Activated naive CD4-positive, alpha-beta T cell treated with anti-CD3 and anti-CD28 coated beads, Interleukin-2, amount 10 ng/mL, durations not matched to agents 7 days and 5 days (primary cell): ENCODE measurements around the gene APBB1IP.
A peak's percentile ranks its signal among the peaks of the same experiment; 100 is the strongest.

Experiments
- CTCF ChIA-PET: fragments of 350-600 bp; sonication (Branson Sonifier 250); formaldehyde crosslinking; loops from one replicate; lab custom pipeline; 2021; ENCODE audit warnings: antibody characterized with exemption; lab: Charles Lee
- DNase-seq: peaks from one replicate; pipeline ENCODE4 v3.0.0-alpha.2; 2020
- H3K27ac Mint-ChIP-seq: one replicate; pipeline ENCODE4 v1.8.0; 2021; ENCODE audit warnings: mild to moderate bottlenecking, moderate library complexity, mixed read lengths
- H3K27me3 Mint-ChIP-seq: one replicate; pipeline ENCODE4 v1.8.0; 2021; ENCODE audit warnings: mild to moderate bottlenecking, mixed read lengths
- H3K36me3 Mint-ChIP-seq: one replicate; pipeline ENCODE4 v1.8.0; 2021; ENCODE audit warnings: mixed read lengths
- H3K4me1 Mint-ChIP-seq: one replicate; pipeline ENCODE4 v1.8.0; 2021; ENCODE audit warnings: mixed read lengths
- H3K4me3 Mint-ChIP-seq: one replicate; pipeline ENCODE4 v1.8.0; 2021; ENCODE audit warnings: mild to moderate bottlenecking, moderate library complexity, mixed read lengths
- H3K9me3 Mint-ChIP-seq: one replicate; pipeline ENCODE4 v1.8.0; 2021; ENCODE audit warnings: mixed read lengths

Gene APBB1IP

DNA sequence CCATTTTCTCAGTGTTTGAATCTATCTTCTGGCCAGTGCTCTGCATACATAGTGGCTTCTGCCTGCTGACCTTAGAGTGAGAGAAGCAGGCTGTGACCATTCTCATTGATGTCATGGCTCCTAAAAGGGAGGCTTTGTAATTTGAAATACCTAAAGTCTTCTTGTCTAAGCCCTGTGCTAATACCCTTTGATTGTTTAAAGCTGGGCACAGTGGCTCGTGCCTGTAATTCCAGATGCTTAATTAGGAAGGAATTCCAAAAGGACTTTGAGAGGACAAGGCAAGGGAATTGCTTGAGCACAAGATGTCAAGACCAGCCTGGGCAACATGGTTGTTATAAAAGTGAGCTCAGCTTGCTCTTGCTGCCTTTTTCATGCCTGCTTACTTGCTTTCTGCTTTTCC, 81.7 kb downstream of the APBB1IP start:
- CTCF ChIA-PET, result interaction anchor here (1.1 kb wide), 1 partner anchor 15 kb away, joined by 4 read pairs; no protein-coding TSS in a partner anchor
- Mint-ChIP-seq H3K27ac (no peak overlapping the region), H3K9me3 (peaks cover 4% of the 10 kb centered on the region), H3K36me3 (peaks cover 78% of the 10 kb centered on the region), H3K27me3 (no peaks in the 10 kb centered on the region), H3K4me3 (no peak overlapping the region), H3K4me1 (no peaks in the 10 kb centered on the region)
- no peak for DNase-seq

DNA sequence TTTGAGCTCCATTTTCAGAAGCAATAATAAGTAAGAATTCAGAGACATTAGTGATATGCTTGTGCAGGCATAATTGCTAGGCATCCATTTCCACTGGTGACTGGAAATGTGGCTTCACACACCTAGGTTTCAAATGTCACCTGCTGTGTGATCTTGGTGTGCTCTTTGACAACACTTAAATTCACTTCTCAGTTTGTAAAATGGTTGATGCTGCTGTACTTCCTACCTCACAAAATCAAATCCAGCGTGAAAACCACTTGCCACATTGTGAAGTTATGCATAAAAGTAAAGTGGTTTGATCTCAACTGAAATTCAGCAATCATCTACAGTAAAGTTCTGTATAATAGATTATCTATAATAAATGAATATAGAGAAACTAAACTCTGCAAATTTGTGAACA, 82.4 kb downstream of the APBB1IP start:
- DNase-seq, result no peak
- Mint-ChIP-seq H3K4me3 (no peak overlapping the region), H3K27ac (no peak overlapping the region), H3K27me3 (no peaks in the 10 kb centered on the region), H3K9me3 (peaks cover 4% of the 10 kb centered on the region), H3K4me1 (no peaks in the 10 kb centered on the region), H3K36me3 (peaks cover 77% of the 10 kb centered on the region)
- CTCF ChIA-PET, result interaction anchor here (0.7 kb wide), 1 partner anchor 18 kb away, joined by 3 read pairs; no protein-coding TSS in a partner anchor

DNA sequence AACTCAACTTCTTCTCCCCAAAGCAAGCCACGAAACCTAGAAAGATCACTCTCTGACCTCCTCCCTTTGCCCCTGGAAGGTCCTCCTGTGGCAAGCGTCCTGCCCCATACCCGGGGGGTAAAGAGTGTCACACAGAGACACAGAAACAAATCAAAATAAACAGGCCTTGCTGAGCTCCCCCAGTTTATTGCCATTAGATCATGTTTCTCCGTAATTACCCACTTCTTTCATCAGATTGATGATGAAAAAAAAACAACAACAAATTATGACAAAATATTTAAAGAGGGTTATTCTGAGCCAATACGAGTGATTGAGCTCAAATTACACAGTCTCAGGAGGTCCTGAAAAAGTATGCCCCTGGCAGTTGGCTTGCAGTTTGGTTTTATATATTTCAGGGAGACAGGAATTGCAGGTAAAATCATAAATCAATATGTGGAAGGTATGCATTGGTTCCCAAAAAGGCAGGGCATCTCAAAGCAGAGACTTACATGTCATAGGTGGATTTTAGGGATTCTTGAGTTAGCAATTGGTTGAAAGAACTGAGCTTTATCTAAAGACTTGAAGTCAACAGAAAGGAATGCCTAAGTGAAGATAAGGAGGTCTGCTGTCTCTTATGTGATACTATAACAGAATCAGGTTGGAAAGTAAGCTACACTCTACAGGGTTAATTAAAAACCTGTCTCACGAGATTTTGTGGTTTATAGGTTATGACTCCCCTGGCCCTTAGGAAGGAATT, 86.2 kb downstream of the APBB1IP start:
- Mint-ChIP-seq H3K27ac (no peak overlapping the region), H3K36me3 (peaks cover 67% of the 10 kb centered on the region), H3K27me3 (no peaks in the 10 kb centered on the region), H3K4me1 (no peaks in the 10 kb centered on the region), H3K9me3 (peaks cover 4% of the 10 kb centered on the region), H3K4me3 (no peak overlapping the region)
- CTCF ChIA-PET, result interaction anchor here (1.3 to 1.5 kb wide), 2 partner anchors 8 to 10 kb away, joined by 3 to 4 read pairs; no protein-coding TSS in a partner anchor
- no peak for DNase-seq

DNA sequence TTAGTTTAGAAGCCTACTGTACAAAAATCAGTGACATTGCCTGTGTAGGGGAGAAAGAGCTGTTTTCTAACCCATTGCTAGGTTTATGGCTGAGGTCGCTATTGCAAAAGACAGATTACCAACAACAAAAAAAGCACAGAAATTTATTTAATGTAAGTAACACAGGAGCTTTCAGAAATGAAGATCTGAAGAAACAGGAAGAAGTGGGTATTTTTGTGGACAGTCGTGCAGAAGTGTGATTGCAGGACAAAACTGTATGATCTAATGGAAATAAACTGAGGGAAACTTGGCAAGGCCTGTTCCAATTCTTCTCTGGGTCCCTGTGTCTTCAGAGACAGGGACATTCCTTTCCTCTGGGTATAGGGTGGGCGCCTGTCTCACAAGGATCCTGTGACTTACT, 87.4 kb downstream of the APBB1IP start:
- no peak overlapping the region for H3K4me3 Mint-ChIP-seq
- CTCF ChIA-PET, result interaction anchor here (1.3 to 1.5 kb wide), 2 partner anchors 9 kb away, joined by 3 to 4 read pairs; no protein-coding TSS in a partner anchor

DNA sequence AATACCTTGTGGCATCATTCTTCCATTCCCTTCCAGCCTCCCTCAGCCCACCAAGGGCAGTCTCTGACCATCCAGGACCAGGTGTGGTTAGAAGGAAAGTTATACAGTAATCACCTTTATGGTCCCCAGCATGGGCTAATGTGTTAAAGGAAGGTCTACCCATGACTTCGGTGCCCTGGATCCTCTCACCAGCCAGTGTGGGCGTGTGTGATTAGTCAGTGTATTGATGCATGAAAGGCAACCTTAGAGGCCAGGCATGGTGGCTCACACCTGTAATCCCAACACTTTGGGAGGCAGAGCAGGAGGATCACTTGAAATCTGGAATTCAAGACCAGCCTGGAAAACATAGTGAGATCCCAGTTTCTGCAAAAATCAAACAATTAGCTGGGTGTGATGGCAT, 88.9 kb downstream of the APBB1IP start:
- H3K9me3 Mint-ChIP-seq, result no peaks in the 10 kb centered on the region
- no peak overlapping the region for H3K27ac Mint-ChIP-seq
- CTCF ChIA-PET, result no interaction called here
- H3K4me3 Mint-ChIP-seq, result no peak overlapping the region
- H3K4me1 Mint-ChIP-seq, result no peaks in the 10 kb centered on the region
- no peak for DNase-seq
- H3K36me3 Mint-ChIP-seq, result peaks cover 53% of the 10 kb centered on the region
- H3K27me3 Mint-ChIP-seq, result no peaks in the 10 kb centered on the region

More for the DNA sequence above, 87.4 kb downstream of the APBB1IP start:
- H3K4me1 Mint-ChIP-seq, result no peaks in the 10 kb centered on the region
- peaks cover 59% of the 10 kb centered on the region for H3K36me3 Mint-ChIP-seq
- DNase-seq, result no peak
- H3K27ac Mint-ChIP-seq, result peak overlapping the region; percentile 76
- no peaks in the 10 kb centered on the region for H3K9me3 Mint-ChIP-seq
- no peaks in the 10 kb centered on the region for H3K27me3 Mint-ChIP-seq

DNA sequence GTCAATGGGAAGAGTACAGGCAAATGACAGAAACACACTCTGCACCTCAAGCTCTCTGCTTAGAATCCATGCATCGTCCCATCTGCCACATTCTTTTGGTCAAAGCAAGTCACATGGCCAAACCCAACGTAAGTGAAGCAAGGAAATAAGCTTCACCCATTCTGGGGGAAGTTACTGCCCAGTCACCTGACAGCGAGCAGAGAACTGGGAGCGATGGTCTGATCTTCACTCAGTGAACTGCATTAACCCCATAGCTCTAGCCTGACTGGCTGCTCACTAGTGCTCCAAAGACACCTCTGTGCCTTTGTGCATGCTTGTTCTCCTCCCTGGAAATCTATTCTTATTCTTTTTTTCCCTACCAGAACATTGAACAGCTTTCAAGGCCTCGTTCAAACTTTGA, 89.9 kb downstream of the APBB1IP start:
- DNase-seq, result no peak
- no peak overlapping the region for H3K27ac Mint-ChIP-seq
- H3K36me3 Mint-ChIP-seq, result peaks cover 51% of the 10 kb centered on the region
- CTCF ChIA-PET, result no interaction called here
- no peak overlapping the region for H3K4me3 Mint-ChIP-seq
- no peaks in the 10 kb centered on the region for H3K27me3 Mint-ChIP-seq
- H3K9me3 Mint-ChIP-seq, result no peaks in the 10 kb centered on the region
- H3K4me1 Mint-ChIP-seq, result no peaks in the 10 kb centered on the region

DNA sequence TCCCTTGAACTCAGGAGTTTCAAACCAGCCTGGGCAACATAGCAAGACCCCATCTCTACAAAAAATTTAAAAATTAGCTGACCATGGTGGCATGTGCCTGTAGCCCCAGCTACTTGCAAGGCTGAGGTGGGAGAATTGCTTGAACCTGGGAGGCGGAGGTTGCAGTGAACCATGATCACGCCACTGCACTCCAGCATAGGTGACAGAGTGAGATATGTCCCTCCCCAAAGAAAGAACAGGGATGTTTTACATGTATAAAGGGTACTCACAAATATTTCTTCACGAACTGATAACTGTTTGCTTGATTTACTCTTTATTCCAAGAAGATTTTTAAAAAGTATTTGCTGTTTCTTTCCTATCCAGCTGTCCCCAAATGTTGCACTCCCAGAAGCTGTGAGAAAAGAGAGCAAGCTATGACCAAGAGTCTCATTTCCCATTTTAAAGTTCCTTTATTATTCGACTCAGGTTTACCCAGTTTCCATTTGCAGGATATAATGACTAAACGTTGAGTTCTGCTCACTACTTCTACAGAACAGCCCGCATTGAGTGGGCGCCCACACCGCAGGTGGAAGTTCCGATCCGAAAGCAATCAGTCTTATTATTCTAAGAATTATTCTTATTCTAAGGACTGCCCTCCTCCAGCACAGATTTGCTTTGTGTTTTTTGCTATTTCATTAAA, 90.7 kb downstream of the APBB1IP start:
- no peak for DNase-seq
- H3K9me3 Mint-ChIP-seq, result no peaks in the 10 kb centered on the region
- CTCF ChIA-PET, result no interaction called here
- H3K27ac Mint-ChIP-seq, result no peak overlapping the region
- H3K4me3 Mint-ChIP-seq, result no peak overlapping the region
- no peaks in the 10 kb centered on the region for H3K27me3 Mint-ChIP-seq
- H3K36me3 Mint-ChIP-seq, result peaks cover 54% of the 10 kb centered on the region
- no peaks in the 10 kb centered on the region for H3K4me1 Mint-ChIP-seq

DNA sequence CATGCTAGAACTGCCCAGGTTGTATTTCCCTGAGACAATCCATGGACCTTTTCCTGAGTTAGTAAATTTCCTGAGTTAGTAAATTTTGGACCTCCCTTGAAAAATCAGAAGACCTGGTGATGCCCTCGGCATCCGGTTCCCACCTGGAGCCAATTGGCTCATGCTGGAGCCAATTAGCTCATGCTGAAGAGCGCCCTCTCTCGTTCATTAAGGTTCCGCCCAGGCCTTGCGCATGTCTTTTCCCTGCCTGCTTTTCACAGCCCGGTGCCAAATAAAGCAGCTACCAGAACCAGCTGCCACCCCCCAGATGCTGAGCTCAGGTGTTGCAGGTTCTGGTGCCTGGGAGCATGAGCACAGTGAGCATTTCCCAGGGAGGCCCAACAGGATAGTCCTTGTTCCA, 96.2 kb downstream of the APBB1IP start:
- Mint-ChIP-seq H3K9me3 (no peaks in the 10 kb centered on the region), H3K27me3 (no peaks in the 10 kb centered on the region), H3K4me3 (no peak overlapping the region), H3K36me3 (peaks cover 38% of the 10 kb centered on the region), H3K4me1 (peaks cover 2% of the 10 kb centered on the region), H3K27ac (no peak overlapping the region)
- DNase-seq, result no peak
- CTCF ChIA-PET, result interaction anchor here (0.9 to 1.5 kb wide), 5 partner anchors 10 to 198 kb away, joined by 3 to 4 read pairs (median 3); no protein-coding TSS in a partner anchor

DNA sequence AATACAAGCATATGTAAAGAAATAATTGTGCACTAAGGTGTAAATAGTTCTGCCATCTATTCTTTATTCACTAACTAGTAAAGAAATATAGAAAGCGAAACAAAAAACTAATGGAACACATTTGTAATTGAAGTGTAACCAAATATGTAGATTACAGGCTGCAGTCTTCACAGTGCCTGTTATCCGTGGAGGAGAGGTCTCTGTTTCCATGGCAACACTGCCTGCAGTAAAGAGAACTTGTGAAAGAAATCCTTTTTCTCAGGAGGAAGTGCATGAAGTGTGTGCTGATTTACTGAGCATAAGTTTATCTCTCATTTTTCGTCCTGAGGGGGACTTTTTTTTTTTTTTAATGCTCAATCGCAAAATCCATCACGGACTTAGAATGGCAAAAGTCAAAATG, 102.5 kb downstream of the APBB1IP start:
- no peak for DNase-seq
- Mint-ChIP-seq H3K36me3 (peaks cover 48% of the 10 kb centered on the region), H3K27ac (no peak overlapping the region), H3K9me3 (no peaks in the 10 kb centered on the region), H3K4me1 (peaks cover 17% of the 10 kb centered on the region), H3K27me3 (no peaks in the 10 kb centered on the region), H3K4me3 (no peak overlapping the region)
- CTCF ChIA-PET, result interaction anchor here (1.4 kb wide), 1 partner anchor 15 kb away, joined by 3 read pairs; no protein-coding TSS in a partner anchor

DNA sequence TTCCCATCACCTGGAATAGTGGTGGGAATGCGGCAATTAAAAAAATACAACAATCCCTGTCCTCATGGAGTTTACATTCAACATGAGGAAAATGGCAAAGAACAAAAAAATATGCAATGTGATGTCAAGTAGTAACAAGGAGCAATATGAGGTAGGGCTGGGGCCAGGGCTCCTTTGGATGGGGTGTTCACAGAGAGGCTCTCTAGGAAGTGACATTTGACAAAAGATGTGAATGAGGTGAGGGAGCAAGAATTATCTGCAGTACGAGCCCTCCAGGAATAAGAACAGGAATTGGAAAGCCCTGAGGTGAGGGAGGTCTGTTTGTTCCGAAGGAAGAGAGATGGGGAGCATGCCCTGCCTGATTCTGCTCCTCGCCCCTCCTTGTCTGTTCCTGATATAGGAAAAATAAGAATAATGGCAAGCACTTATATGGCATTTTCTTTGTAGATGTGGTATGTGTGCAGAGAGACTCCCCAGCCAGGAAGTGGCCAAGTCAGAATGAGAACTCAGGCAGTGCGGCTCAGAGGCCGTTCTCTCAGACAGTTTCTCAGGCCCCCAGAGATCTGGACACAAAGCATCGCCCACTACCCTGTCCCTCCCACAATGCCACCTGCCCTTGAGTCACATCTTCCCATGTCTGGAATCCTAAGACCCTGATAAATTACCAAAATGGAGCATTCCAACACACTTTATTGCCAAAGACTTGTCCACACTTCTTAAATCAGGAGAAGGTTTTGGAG, 105.6 kb downstream of the APBB1IP start:
- H3K27ac Mint-ChIP-seq, result peak overlapping the region; percentile 24
- H3K9me3 Mint-ChIP-seq, result no peaks in the 10 kb centered on the region
- H3K4me1 Mint-ChIP-seq, result peaks cover 17% of the 10 kb centered on the region
- H3K36me3 Mint-ChIP-seq, result peaks cover 57% of the 10 kb centered on the region
- CTCF ChIA-PET, result no interaction called here
- H3K27me3 Mint-ChIP-seq, result no peaks in the 10 kb centered on the region
- H3K4me3 Mint-ChIP-seq, result no peak overlapping the region
- DNase-seq, result no peak

DNA sequence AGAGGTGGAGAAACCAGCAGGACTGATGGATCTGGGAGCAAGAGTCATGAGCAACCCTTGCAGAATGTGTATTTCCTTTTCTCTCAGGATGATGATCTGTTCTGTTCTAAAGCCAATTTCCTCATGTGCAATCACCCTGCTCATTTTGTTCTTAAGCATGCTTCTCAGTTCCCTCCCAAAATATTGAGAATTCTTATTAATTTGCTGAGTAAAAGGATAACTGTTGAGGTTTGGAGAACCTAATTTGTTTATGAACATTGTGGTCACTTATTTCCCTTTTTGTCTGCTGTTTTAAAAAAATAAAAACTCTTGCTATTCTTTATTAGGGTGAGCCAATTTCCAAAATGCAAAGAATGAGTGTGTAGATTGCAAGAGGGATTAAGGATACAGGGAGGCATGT, 106.8 kb downstream of the APBB1IP start:
- H3K27ac Mint-ChIP-seq, result no peak overlapping the region
- peaks cover 65% of the 10 kb centered on the region for H3K36me3 Mint-ChIP-seq
- no peak for DNase-seq
- no peaks in the 10 kb centered on the region for H3K27me3 Mint-ChIP-seq
- no peak overlapping the region for H3K4me3 Mint-ChIP-seq
- H3K9me3 Mint-ChIP-seq, result peaks cover 8% of the 10 kb centered on the region
- CTCF ChIA-PET, result no interaction called here
- peaks cover 11% of the 10 kb centered on the region for H3K4me1 Mint-ChIP-seq

DNA sequence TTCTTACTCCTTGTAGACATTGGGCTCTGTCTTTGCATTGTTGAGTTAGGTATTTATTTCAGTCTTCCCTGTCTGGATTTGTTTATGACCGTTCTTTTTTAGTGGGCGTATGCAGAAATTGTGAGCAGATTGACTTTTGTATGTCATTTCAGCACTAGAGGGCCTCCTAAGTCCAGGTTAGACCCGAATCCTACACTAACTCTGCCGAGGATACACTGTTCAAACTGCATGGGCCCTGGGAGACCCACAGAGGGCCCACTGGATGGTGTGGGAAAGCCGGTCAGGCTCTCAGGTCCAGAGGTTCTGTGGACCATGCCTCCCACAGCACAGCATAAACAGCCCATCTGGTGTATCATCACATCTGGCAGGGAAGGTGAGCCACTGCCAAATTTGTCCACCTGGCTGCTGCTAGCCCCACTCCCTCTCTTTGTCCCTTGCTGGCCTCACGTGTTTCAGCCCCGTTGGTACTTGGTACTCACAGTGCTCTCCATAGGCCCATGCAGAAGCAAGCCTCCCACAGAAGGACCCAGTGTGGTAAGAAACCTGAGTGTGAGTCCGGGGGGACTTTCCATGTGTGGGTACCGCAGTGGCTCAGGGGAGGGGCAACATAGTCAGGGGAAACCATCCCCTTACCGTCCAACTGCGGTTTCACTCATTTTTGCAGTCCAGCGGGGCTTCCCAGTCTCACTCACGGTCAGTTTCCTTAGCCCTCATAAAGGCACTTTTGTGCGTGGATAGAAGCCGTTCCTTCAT, 112.8 kb downstream of the APBB1IP start:
- H3K27me3 Mint-ChIP-seq, result no peaks in the 10 kb centered on the region
- H3K4me1 Mint-ChIP-seq, result no peaks in the 10 kb centered on the region
- no peak overlapping the region for H3K4me3 Mint-ChIP-seq
- CTCF ChIA-PET, result interaction anchor here (0.8 kb wide), 1 partner anchor 35 kb away, joined by 3 read pairs; no protein-coding TSS in a partner anchor
- peaks cover 15% of the 10 kb centered on the region for H3K9me3 Mint-ChIP-seq
- peaks cover 82% of the 10 kb centered on the region for H3K36me3 Mint-ChIP-seq
- H3K27ac Mint-ChIP-seq, result no peak overlapping the region
- DNase-seq, result no peak

DNA sequence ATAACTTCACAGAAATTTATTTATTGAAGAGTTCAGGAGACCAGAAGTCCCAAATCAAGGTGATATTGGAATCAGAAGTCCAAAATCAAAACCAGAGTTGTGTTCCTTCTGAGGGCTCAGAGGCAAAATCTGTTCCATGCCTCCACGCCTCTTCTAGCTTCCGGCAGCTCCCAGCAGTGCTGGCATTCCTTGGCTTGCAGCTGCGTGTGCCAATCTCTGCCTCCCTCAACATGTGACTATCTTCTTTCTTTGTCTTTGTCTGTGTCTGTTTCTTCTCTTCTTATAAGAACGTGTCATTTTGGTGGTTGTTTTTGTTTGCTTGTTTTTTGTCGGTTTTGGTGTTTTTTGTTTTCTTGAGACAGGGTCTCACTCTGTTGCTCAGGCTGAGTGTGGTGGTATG, 116.1 kb downstream of the APBB1IP start:
- Mint-ChIP-seq H3K36me3 (peaks cover 72% of the 10 kb centered on the region), H3K27ac (no peak overlapping the region), H3K4me3 (no peak overlapping the region), H3K4me1 (no peaks in the 10 kb centered on the region), H3K9me3 (peaks cover 12% of the 10 kb centered on the region), H3K27me3 (no peaks in the 10 kb centered on the region)
- CTCF ChIA-PET, result interaction anchor here (1.3 to 8.2 kb wide), 2 partner anchors 217 to 327 kb away, joined by 3 to 73 read pairs; no protein-coding TSS in a partner anchor
- no peak for DNase-seq
